SJSA1 (cell line): ENCODE measurements around the gene KIF5A. TPM values are rescaled to one million over a fixed set of nuclear protein-coding genes. Genes with fewer than 3 reads are reported as not detected.

Experiments
- DNase-seq, 2 experiments: peaks; one replicate each; pipeline ENCODE4 v3.0.0-alpha.2; 2015 to 2020; ENCODE audit warnings: low spot score in 2 of 2, low read depth in 1 of 2
- H3K27ac ChIP-seq: fragments of 250-450 bp; sonication (Bioruptor Pico); 2 replicates; pipeline ENCODE4 v1.5.1; 2020; ENCODE audit warnings: mild to moderate bottlenecking, moderate library complexity
- H3K27me3 ChIP-seq: fragments of 250-450 bp; sonication (Bioruptor Pico); replicated peaks from 2 replicates; pipeline ENCODE4 v1.5.1; 2020; ENCODE audit warnings: mild to moderate bottlenecking, moderate library complexity
- H3K36me3 ChIP-seq: fragments of 250-450 bp; sonication (Bioruptor Pico); 2 replicates; pipeline ENCODE4 v1.5.1; 2020; ENCODE audit warnings: mild to moderate bottlenecking
- H3K4me1 ChIP-seq: fragments of 250-450 bp; sonication (Bioruptor Pico); replicated peaks from 2 replicates; pipeline ENCODE4 v1.6.1; 2021; ENCODE audit warnings: mild to moderate bottlenecking
- H3K4me3 ChIP-seq: fragments of 250-450 bp; sonication (Bioruptor Pico); 2 replicates; pipeline ENCODE4 v1.5.1; 2020; ENCODE audit warnings: mild to moderate bottlenecking
- H3K9me3 ChIP-seq: fragments of 250-450 bp; sonication (Bioruptor Pico); replicated peaks from 2 replicates; pipeline ENCODE4 v1.5.1; 2020; ENCODE audit warnings: mild to moderate bottlenecking
- total RNA-seq: library from RNA; depleted of rRNA; stranded (reverse); fragments of >200 nt; shearing (Covaris generic); gene quantifications from 2 replicates; pipeline ENCODE4 v1.2.3, GENCODE V29; 2014

The KIF5A gene
- total RNA-seq, 1 experiment from 2014 or later: 2.1 TPM

GRCh38 chr12:57624441-57625220 is 74.8 kb downstream of the KIF5A start:
- H3K4me1 ChIP-seq: peaks cover 17% of the 10 kb centered on the region
- peaks cover 46% of the 10 kb centered on the region for H3K27me3 ChIP-seq
- peaks cover 11% of the 10 kb centered on the region for H3K9me3 ChIP-seq
- H3K36me3 ChIP-seq: peaks cover 39% of the 10 kb centered on the region
- no peak overlapping the region for H3K4me3 ChIP-seq
- H3K27ac ChIP-seq: no peak overlapping the region
- DNase-seq: peak; percentile 81 to 96

- Histone ChIP-seq H3K36me3 (peaks cover 48% of the 10 kb centered on the region), H3K4me3 (no peak overlapping the region), H3K27ac (no peak overlapping the region), H3K27me3 (peaks cover 40% of the 10 kb centered on the region), H3K4me1 (peaks cover 17% of the 10 kb centered on the region), H3K9me3 (peaks cover 11% of the 10 kb centered on the region)
- DNase-seq: peak; percentile 81 to 96
Measured at GRCh38 chr12:57625261-57626032, 75.6 kb downstream of the KIF5A start.

- peaks cover 31% of the 10 kb centered on the region for H3K27me3 ChIP-seq
- peaks cover 56% of the 10 kb centered on the region for H3K36me3 ChIP-seq
- H3K9me3 ChIP-seq: peaks cover 4% of the 10 kb centered on the region
- H3K27ac ChIP-seq: no peak overlapping the region
- peak; percentile 78 to 97 for DNase-seq
- no peak overlapping the region for H3K4me3 ChIP-seq
- peaks cover 15% of the 10 kb centered on the region for H3K4me1 ChIP-seq
Measured at GRCh38 chr12:57626111-57626920, 76.5 kb downstream of the KIF5A start.

- H3K9me3 ChIP-seq: no peaks in the 10 kb centered on the region
- H3K4me1 ChIP-seq: peaks cover 15% of the 10 kb centered on the region
- no peak overlapping the region for H3K4me3 ChIP-seq
- DNase-seq: peak; percentile 78 to 94
- peaks cover 63% of the 10 kb centered on the region for H3K36me3 ChIP-seq
- no peak overlapping the region for H3K27ac ChIP-seq
- H3K27me3 ChIP-seq: peaks cover 25% of the 10 kb centered on the region
Measured at GRCh38 chr12:57626921-57627445, 77.1 kb downstream of the KIF5A start.

GRCh38 chr12:57627501-57628279 is 77.8 kb downstream of the KIF5A start:
- Histone ChIP-seq H3K36me3 (peaks cover 67% of the 10 kb centered on the region), H3K4me1 (peaks cover 16% of the 10 kb centered on the region), H3K4me3 (no peak overlapping the region), H3K9me3 (no peaks in the 10 kb centered on the region), H3K27me3 (peaks cover 18% of the 10 kb centered on the region), H3K27ac (no peak overlapping the region)
- peak; percentile 73 to 98 for DNase-seq

GRCh38 chr12:57628280-57629191 is 78.7 kb downstream of the KIF5A start:
- Histone ChIP-seq H3K4me1 (peaks cover 25% of the 10 kb centered on the region), H3K9me3 (no peaks in the 10 kb centered on the region), H3K27me3 (peaks cover 9% of the 10 kb centered on the region), H3K4me3 (no peak overlapping the region), H3K27ac (no peak overlapping the region), H3K36me3 (peaks cover 70% of the 10 kb centered on the region)
- peak; percentile 72 to 97 for DNase-seq

- Histone ChIP-seq H3K36me3 (peaks cover 70% of the 10 kb centered on the region), H3K9me3 (no peaks in the 10 kb centered on the region), H3K27me3 (peaks cover 9% of the 10 kb centered on the region), H3K4me1 (peaks cover 27% of the 10 kb centered on the region), H3K27ac (no peak overlapping the region), H3K4me3 (no peak overlapping the region)
- peak in 1 of 2 experiments; percentile 96 for DNase-seq
Measured at GRCh38 chr12:57629897-57630471, 80.1 kb downstream of the KIF5A start.

GRCh38 chr12:57630891-57631433 is 81.1 kb downstream of the KIF5A start:
- peaks cover 14% of the 10 kb centered on the region for H3K27me3 ChIP-seq
- peak overlapping the region; percentile 58 for H3K4me3 ChIP-seq
- peak in 1 of 2 experiments; percentile 96 for DNase-seq
- H3K27ac ChIP-seq: no peak overlapping the region
- no peaks in the 10 kb centered on the region for H3K9me3 ChIP-seq
- H3K4me1 ChIP-seq: peaks cover 27% of the 10 kb centered on the region
- peaks cover 64% of the 10 kb centered on the region for H3K36me3 ChIP-seq

- DNase-seq: peak in 1 of 2 experiments; percentile 87
- H3K4me1 ChIP-seq: peaks cover 27% of the 10 kb centered on the region
- H3K4me3 ChIP-seq: peak overlapping the region; percentile 58
- peaks cover 18% of the 10 kb centered on the region for H3K27me3 ChIP-seq
- no peaks in the 10 kb centered on the region for H3K9me3 ChIP-seq
- peaks cover 57% of the 10 kb centered on the region for H3K36me3 ChIP-seq
- H3K27ac ChIP-seq: peak overlapping the region; percentile 40
Measured at GRCh38 chr12:57631566-57632072, 81.8 kb downstream of the KIF5A start.

GRCh38 chr12:57632073-57632957 is 82.5 kb downstream of the KIF5A start:
- Histone ChIP-seq H3K4me1 (peaks cover 27% of the 10 kb centered on the region), H3K27ac (peak overlapping the region; percentile 40), H3K4me3 (peak overlapping the region; percentile 58), H3K27me3 (peaks cover 25% of the 10 kb centered on the region), H3K9me3 (no peaks in the 10 kb centered on the region), H3K36me3 (peaks cover 53% of the 10 kb centered on the region)
- peak in 1 of 2 experiments; percentile 100 for DNase-seq
